ENCODE results near the gene LILRA2. TPM values are rescaled to one million over a fixed set of nuclear protein-coding genes. Genes with fewer than 3 reads are reported as not detected.

LILRA2 gene
- polyA plus RNA-seq, result not detected in 2 replicates

DNA sequence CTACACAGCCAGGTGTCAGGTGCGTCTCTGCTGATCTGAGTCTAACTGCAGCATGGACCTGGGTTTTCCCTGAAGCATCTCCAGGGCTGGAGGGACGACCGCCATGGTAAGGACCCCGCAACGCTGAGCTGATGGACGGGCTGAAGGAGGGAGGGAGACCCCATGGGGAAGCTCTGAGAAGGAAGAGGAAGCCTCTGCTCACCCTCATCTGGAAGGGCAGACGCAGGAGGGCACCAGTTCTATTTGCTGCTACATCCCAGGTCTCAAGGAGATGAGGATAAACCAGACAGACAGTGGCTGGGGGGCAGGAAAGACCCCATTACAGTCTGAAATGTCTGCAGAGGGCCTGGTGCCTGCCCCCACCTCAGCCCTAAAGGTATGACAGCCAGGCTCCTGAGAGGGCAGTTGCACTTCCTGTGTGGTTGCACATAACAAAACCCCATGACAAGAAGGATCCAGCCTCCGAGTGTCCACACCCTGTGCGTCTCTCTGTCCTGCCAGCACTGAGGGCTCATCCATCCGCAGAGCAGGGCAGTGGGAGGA lies at the start of gene LILRA2:
Gene LILRA2 (plus strand): TSS at position 461 of the 543 bp plus-strand sequence. CDS start 89 bp downstream, outside the sequence.

DNA sequence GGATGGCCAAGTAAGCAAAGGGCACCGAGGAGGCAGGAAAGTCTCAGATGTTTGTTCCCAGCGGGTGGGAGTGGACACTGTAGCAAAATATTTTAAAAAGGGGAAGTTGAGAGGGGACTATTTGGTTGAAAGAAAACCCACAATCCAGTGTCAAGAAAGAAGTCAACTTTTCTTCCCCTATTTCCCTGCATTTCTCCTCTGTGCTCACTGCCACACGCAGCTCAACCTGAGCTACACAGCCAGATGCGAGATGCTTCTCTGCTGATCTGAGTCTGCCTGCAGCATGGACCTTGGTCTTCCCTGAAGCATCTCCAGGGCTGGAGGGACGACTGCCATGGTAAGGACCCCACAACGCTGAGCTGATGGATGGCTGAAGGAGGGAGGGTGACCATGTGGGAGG lies 19.9 kb downstream of the LILRA2 start, which contains the start of gene LILRA1:
Gene LILRA1 (plus strand): TSS at position 188 of the 400 bp plus-strand sequence. CDS start 613 bp downstream, outside the sequence.

DNA sequence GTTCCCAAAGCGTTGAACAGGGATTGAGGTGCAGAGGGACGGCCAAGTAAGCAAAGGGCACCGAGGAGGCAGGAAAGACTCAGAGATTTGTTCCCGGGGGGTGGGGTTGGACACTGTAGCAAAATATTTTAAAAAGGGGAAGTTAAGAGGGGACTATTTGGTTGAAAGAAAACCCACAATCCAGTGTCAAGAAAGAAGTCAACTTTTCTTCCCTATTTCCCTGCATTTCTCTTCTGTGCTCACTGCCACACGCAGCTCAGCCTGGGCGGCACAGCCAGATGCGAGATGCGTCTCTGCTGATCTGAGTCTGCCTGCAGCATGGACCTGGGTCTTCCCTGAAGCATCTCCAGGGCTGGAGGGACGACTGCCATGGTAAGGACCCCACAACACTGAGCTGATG lies 56.7 kb downstream of the LILRA2 start, which contains the start of gene LILRB1:
Gene LILRB1 (plus strand): TSS at position 223 of the 400 bp plus-strand sequence. CDS start 590 bp downstream, outside the sequence.

Other genes with a start within 250 kb of the LILRA2 start
- gene LILRA4, start 234.6 kb upstream of the LILRA2 start, polyA plus RNA-seq, result not detected in 2 replicates
- not detected in 2 replicates for gene LAIR1, start 208.9 kb upstream of the LILRA2 start, polyA plus RNA-seq
- 38.1 and 45.6 TPM in 2 replicates for gene TTYH1, start 158.3 kb upstream of the LILRA2 start, polyA plus RNA-seq
- gene LENG8, start 124.6 kb upstream of the LILRA2 start, polyA plus RNA-seq, result 3.1 and 4.7 TPM in 2 replicates
- gene LENG9, start 110.0 kb upstream of the LILRA2 start, polyA plus RNA-seq, result 1.9 TPM in 2 replicates
- gene CDC42EP5, start 100.5 kb upstream of the LILRA2 start, polyA plus RNA-seq, result not detected in 2 replicates
- not detected in 2 replicates for gene LAIR2, start 71.0 kb upstream of the LILRA2 start, polyA plus RNA-seq
- gene LILRA1, start 19.8 kb downstream of the LILRA2 start, polyA plus RNA-seq, result not detected in 2 replicates
- not detected in 2 replicates for gene LILRB1, start 56.7 kb downstream of the LILRA2 start, polyA plus RNA-seq
- gene LILRB4, start 89.2 kb downstream of the LILRA2 start, polyA plus RNA-seq, result not detected in 2 replicates
- not detected in 2 replicates for gene KIR3DL3, start 150.7 kb downstream of the LILRA2 start, polyA plus RNA-seq
- gene KIR2DL3, start 164.7 kb downstream of the LILRA2 start, polyA plus RNA-seq, result not detected in 2 replicates
- gene KIR2DL1, start 196.0 kb downstream of the LILRA2 start, polyA plus RNA-seq, result not detected in 2 replicates
- gene KIR2DL4, start 229.8 kb downstream of the LILRA2 start, polyA plus RNA-seq, result not detected in 2 replicates
- not detected in 2 replicates for gene KIR3DL1, start 242.7 kb downstream of the LILRA2 start, polyA plus RNA-seq

All from Purkinje cell (primary cell).